Islet precursor cell (in vitro differentiated cells): ENCODE measurements around the gene PPP3CB.
"Not testable (repeated sequence)": the region's sequence is repeated elsewhere in the genome, so short reads cannot be mapped to it uniquely, and the experiment has no call there.

Source experiments
- DNase-seq: peaks from one replicate; pipeline ENCODE4 v3.0.0-alpha.2; 2018

PPP3CB gene

GRCh38 chr10:73413528-73414229 is 82.1 kb downstream of the PPP3CB start, which contains the start of gene ANXA7:
TSS of gene ANXA7 (minus strand) at chr10:73414058. CDS start at chr10:73400856, 13,202 bp downstream.
- DNase-seq: peak; percentile 96

- DNase-seq: peak; percentile 69
Observed at GRCh38 chr10:73413108-73413527, 82.7 kb downstream of the PPP3CB start.

GRCh38 chr10:73410897-73411296 is 84.9 kb downstream of the PPP3CB start:
- no peak for DNase-seq

- no peak for DNase-seq
Observed at GRCh38 chr10:73408978-73409521, 86.8 kb downstream of the PPP3CB start.

- no peak for DNase-seq
Observed at GRCh38 chr10:73408061-73408460, 87.8 kb downstream of the PPP3CB start.

GRCh38 chr10:73407495-73407894 is 88.3 kb downstream of the PPP3CB start:
- no peak for DNase-seq

- DNase-seq: no peak
Observed at GRCh38 chr10:73406846-73407245, 89.0 kb downstream of the PPP3CB start.

GRCh38 chr10:73405556-73405955 is 90.3 kb downstream of the PPP3CB start:
- no peak for DNase-seq

GRCh38 chr10:73404690-73405089 is 91.1 kb downstream of the PPP3CB start:
- no peak for DNase-seq

- DNase-seq: no peak
Observed at GRCh38 chr10:73401636-73402035, 94.2 kb downstream of the PPP3CB start.

GRCh38 chr10:73399063-73399462 is 96.8 kb downstream of the PPP3CB start:
- no peak for DNase-seq

- DNase-seq: no peak
Observed at GRCh38 chr10:73398024-73398423, 97.8 kb downstream of the PPP3CB start.

- DNase-seq: not testable (repeated sequence)
Observed at GRCh38 chr10:73394325-73394724, 101.5 kb downstream of the PPP3CB start.

- DNase-seq: no peak
Observed at GRCh38 chr10:73388228-73388627, 107.6 kb downstream of the PPP3CB start.

GRCh38 chr10:73386583-73386982 is 109.2 kb downstream of the PPP3CB start:
- DNase-seq: no peak
